ENCODE results near the gene NDRG2.

Gene NDRG2

DNA sequence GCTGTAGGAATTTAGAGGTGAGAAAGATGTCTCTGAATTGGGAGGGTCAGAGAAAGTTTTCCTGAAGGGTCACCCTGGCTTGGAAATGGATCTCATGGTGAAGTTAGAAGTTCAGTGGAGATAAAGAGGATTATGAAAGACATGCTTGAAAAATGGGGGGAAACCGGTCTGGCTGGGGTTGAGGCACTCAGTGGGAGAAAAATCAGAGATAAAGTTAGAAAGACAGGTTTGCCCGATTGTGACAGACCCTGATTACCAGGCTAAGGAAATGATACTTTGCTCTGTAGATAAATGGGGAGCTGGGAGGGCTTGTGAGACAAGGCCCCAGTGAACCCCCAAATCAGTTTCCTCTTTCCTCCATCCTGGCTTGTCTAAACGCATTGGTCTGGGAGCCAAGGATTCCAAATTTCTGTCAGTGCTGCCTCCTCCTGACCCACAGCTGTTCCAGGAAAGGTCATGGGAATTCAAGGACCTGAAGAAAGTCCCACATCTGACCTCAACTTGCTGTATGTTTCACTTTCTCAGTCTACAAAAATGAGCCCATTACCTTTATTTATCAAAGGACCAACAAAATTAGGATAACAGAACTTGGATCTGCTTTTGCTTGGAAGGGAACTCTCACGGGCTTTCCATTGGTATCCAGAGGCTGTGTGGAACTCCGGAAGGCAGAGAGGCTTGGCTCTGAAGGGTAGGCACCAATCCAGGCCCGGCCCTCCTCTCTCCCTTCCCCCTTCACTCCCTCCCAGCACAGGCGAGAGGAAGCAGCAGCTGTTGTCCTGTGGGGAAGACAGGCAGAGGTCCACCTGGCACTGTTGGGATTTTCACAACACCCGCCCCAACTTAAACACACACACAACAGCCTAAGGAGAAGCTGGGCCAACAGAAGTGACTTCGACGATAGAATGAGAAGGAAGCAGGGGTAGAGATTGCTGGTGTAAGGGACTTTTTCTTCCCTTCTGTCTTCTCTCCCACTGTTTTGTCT is 13.9 kb upstream of the NDRG2 start (continued):
- TF ChIP-seq, protein P1, sequence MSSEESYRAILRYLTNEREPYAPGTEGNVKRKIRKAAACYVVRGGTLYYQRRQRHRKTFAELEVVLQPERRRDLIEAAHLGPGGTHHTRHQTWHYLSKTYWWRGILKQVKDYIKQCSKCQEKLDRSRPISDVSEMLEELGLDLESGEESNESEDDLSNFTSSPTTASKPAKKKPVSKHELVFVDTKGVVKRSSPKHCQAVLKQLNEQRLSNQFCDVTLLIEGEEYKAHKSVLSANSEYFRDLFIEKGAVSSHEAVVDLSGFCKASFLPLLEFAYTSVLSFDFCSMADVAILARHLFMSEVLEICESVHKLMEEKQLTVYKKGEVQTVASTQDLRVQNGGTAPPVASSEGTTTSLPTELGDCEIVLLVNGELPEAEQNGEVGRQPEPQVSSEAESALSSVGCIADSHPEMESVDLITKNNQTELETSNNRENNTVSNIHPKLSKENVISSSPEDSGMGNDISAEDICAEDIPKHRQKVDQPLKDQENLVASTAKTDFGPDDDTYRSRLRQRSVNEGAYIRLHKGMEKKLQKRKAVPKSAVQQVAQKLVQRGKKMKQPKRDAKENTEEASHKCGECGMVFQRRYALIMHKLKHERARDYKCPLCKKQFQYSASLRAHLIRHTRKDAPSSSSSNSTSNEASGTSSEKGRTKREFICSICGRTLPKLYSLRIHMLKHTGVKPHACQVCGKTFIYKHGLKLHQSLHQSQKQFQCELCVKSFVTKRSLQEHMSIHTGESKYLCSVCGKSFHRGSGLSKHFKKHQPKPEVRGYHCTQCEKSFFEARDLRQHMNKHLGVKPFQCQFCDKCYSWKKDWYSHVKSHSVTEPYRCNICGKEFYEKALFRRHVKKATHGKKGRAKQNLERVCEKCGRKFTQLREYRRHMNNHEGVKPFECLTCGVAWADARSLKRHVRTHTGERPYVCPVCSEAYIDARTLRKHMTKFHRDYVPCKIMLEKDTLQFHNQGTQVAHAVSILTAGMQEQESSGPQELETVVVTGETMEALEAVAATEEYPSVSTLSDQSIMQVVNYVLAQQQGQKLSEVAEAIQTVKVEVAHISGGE (tag by site-specific recombination; conservative IDR thresholded peaks at IDR 0.05; ENCODE audit: low read depth): no peak
- TF ChIP-seq ZNF544 (tag by site-specific recombination; IDR thresholded peaks at IDR 0.05) (no peak), EGR2 (tag by site-specific recombination; IDR thresholded peaks at IDR 0.05; ENCODE audit: low read depth) (no peak)
- TF ChIP-seq, protein P2, sequence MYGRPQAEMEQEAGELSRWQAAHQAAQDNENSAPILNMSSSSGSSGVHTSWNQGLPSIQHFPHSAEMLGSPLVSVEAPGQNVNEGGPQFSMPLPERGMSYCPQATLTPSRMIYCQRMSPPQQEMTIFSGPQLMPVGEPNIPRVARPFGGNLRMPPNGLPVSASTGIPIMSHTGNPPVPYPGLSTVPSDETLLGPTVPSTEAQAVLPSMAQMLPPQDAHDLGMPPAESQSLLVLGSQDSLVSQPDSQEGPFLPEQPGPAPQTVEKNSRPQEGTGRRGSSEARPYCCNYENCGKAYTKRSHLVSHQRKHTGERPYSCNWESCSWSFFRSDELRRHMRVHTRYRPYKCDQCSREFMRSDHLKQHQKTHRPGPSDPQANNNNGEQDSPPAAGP (tag by site-specific recombination; IDR thresholded peaks at IDR 0.05): no peak

DNA sequence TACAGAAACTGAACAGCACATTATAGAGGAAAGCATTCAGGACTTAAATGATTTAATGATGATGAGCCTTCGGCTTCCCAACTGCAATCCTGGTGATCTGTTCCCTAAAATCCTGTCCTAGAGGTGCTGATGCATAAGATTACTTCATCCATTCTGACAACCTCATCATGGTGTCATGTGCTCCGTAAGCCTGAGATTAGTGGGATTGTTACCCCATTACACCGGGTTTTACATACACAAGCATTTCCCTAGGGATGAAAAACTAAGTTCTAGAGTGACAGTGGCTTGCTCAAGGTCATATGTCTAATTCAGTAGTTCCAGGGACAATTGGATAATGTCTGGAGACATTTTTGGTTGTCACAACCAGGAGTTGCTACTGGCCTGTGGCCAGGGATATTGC is 12.3 kb upstream of the NDRG2 start:
- CTCF ChIA-PET: interaction anchor here (1.0 to 3.2 kb wide), 2 partner anchors 22 to 29 kb away, joined by 3 to 31 read pairs; no protein-coding TSS in a partner anchor
- no peak overlapping the region for H3K4me3 ChIP-seq (ENCODE audit: low read depth, low read length)
- POLR2A ChIA-PET: no interaction called here

DNA sequence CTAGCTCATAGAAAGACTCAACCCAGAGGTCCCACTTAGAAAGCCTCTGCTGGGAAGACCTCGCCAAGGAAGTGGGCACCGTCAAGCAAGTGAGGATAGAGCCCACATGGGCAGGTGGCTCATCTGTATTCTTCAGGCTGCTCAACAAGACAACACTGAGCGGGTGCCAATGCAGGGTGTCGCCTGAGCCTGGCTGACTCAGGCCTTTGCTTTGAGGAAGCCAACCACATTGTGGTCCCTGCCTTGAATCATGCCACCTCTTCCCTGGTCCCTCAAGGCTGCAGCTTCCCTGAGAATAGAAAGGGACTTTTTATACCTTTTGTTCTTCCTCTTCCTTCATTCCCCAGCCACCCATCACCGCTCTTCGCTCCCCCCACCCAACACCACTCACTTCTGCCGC is 11.9 kb upstream of the NDRG2 start:
- Histone ChIP-seq H3K9me3 (ENCODE audit: control insufficient read depth, insufficient read depth, low read depth, low read length) (no peaks in the 10 kb centered on the region), H3K27ac (ENCODE audit: extremely low read depth, low read depth, low read length) (no peak overlapping the region), H3K4me1 (ENCODE audit: control insufficient read depth, insufficient read depth, low read length) (no peaks in the 10 kb centered on the region), H3K4me3 (ENCODE audit: low read depth, low read length) (no peak overlapping the region), H3K36me3 (ENCODE audit: control insufficient read depth in 2 of 2, insufficient read depth in 1 of 2, low read length in 2 of 2) (no peaks in the 10 kb centered on the region)
- ChIA-PET CTCF (interaction anchor here (1.6 to 3.2 kb wide), 2 partner anchors 22 to 32 kb away, joined by 5 to 31 read pairs; no protein-coding TSS in a partner anchor), POLR2A (no interaction called here)
- no peak for TF ChIP-seq SETDB1 (IDR thresholded peaks at IDR 0.05; ENCODE audit: insufficient read length, low read length)
- TF ChIP-seq, protein P3, sequence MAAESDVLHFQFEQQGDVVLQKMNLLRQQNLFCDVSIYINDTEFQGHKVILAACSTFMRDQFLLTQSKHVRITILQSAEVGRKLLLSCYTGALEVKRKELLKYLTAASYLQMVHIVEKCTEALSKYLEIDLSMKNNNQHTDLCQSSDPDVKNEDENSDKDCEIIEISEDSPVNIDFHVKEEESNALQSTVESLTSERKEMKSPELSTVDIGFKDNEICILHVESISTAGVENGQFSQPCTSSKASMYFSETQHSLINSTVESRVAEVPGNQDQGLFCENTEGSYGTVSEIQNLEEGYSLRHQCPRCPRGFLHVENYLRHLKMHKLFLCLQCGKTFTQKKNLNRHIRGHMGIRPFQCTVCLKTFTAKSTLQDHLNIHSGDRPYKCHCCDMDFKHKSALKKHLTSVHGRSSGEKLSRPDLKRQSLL (tag by site-specific recombination; IDR thresholded peaks at IDR 0.05): no peak
- TF ChIP-seq ZBTB8A (tag by site-specific recombination; IDR thresholded peaks at IDR 0.05): no peak
- no peak for TF ChIP-seq OVOL3 (tag by site-specific recombination; IDR thresholded peaks at IDR 0.05)
- no peak for TF ChIP-seq ZNF670 (tag by site-specific recombination; IDR thresholded peaks at IDR 0.05; ENCODE audit: low read depth)
- TF ChIP-seq ZNF24 (tag by site-specific recombination; IDR thresholded peaks at IDR 0.05): no peak
- no peak for TF ChIP-seq ZNF792 (tag by site-specific recombination; IDR thresholded peaks at IDR 0.05)
- no peak for TF ChIP-seq ZNF133 (tag by site-specific recombination; IDR thresholded peaks at IDR 0.05)
- no peak for TF ChIP-seq SP3 (tag by site-specific recombination; IDR thresholded peaks at IDR 0.05)
- TF ChIP-seq, protein P4, sequence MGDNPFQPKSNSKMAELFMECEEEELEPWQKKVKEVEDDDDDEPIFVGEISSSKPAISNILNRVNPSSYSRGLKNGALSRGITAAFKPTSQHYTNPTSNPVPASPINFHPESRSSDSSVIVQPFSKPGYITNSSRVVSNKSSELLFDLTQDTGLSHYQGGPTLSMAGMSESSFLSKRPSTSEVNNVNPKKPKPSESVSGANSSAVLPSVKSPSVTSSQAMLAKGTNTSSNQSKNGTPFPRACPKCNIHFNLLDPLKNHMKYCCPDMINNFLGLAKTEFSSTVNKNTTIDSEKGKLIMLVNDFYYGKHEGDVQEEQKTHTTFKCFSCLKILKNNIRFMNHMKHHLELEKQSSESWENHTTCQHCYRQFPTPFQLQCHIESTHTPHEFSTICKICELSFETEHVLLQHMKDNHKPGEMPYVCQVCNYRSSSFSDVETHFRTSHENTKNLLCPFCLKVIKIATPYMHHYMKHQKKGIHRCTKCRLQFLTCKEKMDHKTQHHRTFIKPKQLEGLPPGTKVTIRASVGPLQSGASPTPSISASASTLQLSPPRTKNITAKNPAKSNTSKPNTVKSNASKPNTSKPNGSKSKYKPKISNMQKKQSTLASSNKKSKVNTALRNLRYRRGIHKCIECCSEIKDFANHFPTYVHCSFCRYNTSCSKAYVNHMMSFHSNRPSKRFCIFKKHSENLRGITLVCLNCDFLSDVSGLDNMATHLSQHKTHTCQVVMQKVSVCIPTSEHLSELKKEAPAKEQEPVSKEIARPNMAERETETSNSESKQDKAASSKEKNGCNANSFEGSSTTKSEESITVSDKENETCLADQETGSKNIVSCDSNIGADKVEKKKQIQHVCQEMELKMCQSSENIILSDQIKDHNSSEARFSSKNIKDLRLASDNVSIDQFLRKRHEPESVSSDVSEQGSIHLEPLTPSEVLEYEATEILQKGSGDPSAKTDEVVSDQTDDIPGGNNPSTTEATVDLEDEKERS (tag by site-specific recombination; IDR thresholded peaks at IDR 0.05): no peak

More for the DNA sequence above, 12.3 kb upstream of the NDRG2 start:
- no peaks in the 10 kb centered on the region for H3K9me3 ChIP-seq (ENCODE audit: control insufficient read depth, insufficient read depth, low read depth, low read length)
- H3K27ac ChIP-seq (ENCODE audit: extremely low read depth, low read depth, low read length): no peak overlapping the region
- no peaks in the 10 kb centered on the region for H3K36me3 ChIP-seq (ENCODE audit: control insufficient read depth in 2 of 2, insufficient read depth in 1 of 2, low read length in 2 of 2)
- no peaks in the 10 kb centered on the region for H3K4me1 ChIP-seq (ENCODE audit: control insufficient read depth, insufficient read depth, low read length)
- no peak for TF ChIP-seq ZBTB7A (tag by site-specific recombination; IDR thresholded peaks at IDR 0.05; ENCODE audit: low read depth)
- TF ChIP-seq, protein P5, sequence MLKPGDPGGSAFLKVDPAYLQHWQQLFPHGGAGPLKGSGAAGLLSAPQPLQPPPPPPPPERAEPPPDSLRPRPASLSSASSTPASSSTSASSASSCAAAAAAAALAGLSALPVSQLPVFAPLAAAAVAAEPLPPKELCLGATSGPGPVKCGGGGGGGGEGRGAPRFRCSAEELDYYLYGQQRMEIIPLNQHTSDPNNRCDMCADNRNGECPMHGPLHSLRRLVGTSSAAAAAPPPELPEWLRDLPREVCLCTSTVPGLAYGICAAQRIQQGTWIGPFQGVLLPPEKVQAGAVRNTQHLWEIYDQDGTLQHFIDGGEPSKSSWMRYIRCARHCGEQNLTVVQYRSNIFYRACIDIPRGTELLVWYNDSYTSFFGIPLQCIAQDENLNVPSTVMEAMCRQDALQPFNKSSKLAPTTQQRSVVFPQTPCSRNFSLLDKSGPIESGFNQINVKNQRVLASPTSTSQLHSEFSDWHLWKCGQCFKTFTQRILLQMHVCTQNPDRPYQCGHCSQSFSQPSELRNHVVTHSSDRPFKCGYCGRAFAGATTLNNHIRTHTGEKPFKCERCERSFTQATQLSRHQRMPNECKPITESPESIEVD (tag by site-specific recombination; IDR thresholded peaks at IDR 0.05): no peak
- TF ChIP-seq ZNF223 (tag by site-specific recombination; IDR thresholded peaks at IDR 0.05): no peak
- TF ChIP-seq ZFHX2 (tag by site-specific recombination; conservative IDR thresholded peaks at IDR 0.05): no peak
- no peak for TF ChIP-seq ZNF169 (tag by site-specific recombination; IDR thresholded peaks at IDR 0.05)
- TF ChIP-seq, protein P6, sequence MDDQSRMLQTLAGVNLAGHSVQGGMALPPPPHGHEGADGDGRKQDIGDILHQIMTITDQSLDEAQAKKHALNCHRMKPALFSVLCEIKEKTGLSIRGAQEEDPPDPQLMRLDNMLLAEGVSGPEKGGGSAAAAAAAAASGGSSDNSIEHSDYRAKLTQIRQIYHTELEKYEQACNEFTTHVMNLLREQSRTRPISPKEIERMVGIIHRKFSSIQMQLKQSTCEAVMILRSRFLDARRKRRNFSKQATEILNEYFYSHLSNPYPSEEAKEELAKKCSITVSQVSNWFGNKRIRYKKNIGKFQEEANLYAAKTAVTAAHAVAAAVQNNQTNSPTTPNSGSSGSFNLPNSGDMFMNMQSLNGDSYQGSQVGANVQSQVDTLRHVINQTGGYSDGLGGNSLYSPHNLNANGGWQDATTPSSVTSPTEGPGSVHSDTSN (CRISPR knock-in tag; IDR thresholded peaks at IDR 0.05): no peak
- no peak for TF ChIP-seq TCF7L2 (IDR thresholded peaks at IDR 0.05; ENCODE audit: borderline replicate concordance, low read depth, low read length)
